Stimulated activated CD8-positive, alpha-beta memory T cell treated with anti-CD3 and anti-CD28 coated beads, Interleukin-2, amount 100 ng/mL, for 1 hour (primary cell): ENCODE results near the gene PNLDC1.
"Not testable (repeated sequence)": the region's sequence is repeated elsewhere in the genome, so short reads cannot be mapped to it uniquely, and the experiment has no call there.

Experiments used
- DNase-seq, 2 donors: peaks; one replicate each; pipeline ENCODE4 v3.0.0-alpha.2; 2020; ENCODE audit warnings: low read depth in 2 of 2

Gene PNLDC1

DNA sequence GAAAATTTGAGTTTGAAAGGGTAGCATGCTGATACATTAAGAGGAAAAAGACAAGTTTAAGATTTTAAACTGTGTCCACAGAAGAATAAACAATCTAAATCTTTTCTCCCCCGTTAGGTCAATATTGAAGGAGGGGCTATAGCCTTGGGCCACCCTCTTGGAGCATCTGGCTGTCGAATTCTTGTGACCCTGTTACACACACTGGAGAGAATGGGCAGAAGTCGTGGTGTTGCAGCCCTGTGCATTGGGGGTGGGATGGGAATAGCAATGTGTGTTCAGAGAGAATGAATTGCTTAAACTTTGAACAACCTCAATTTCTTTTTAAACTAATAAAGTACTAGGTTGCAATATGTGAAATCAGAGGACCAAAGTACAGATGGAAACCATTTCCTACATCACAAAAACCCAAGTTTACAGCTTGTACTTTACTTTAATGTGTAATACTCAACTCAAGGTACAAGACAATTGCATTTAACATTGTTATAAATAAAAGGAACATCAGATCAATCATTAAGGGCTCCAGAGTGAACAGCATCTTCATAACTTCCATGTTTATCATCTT lies 21.5 kb upstream of the PNLDC1 start:
- DNase-seq = no peak

DNA sequence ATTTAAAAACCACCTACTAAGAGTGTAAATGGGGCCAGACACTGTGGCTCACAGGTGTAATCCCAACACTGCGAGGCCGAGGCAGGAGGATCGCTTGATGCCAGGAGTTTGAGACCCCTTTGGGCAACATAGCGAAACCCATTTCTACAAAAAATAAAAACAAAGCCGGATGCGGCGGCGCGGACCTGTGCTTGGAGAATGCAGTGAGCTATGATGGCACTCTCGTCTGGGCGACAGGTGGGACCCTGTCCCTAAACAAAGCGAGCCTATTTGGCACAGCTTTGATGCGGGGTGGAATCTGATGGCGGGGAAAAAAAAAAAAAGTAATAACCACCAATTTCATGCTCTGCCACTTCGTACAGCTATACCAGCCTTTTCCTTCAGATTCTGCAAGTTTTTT lies 11.8 kb upstream of the PNLDC1 start:
- DNase-seq = no peak

DNA sequence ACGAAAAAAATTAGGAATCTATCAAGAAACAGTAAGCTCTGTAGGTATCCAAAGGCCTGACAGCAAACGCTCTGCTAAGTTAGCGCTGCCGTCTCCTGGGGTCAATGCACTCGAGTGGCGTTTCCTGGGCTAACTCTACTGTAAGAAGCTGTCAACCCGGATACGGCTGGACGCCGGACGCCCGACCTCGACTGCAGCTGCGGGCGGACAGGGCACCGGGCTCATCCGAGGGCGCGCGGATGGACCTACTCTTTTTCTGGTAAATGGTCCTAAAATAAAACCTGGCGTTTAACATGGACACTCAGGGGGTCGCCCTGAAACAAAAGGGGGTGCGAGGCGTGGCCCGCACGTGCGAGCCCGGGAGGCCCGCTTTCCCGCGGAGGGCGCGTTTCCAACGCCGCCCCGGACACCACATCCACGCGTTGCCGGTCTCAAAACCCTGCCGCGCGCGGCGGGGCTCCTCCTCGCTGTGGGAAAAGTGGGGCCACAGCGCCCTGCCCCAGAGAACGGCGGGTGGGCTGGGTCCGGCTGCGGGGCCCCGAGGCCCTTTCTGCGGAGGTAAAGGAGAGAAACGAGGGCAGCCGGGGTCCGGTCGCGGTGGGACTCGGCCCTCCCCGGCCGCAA lies 11.2 kb upstream of the PNLDC1 start:
- peak in 1 of 2 donors; percentile 7 for DNase-seq

DNA sequence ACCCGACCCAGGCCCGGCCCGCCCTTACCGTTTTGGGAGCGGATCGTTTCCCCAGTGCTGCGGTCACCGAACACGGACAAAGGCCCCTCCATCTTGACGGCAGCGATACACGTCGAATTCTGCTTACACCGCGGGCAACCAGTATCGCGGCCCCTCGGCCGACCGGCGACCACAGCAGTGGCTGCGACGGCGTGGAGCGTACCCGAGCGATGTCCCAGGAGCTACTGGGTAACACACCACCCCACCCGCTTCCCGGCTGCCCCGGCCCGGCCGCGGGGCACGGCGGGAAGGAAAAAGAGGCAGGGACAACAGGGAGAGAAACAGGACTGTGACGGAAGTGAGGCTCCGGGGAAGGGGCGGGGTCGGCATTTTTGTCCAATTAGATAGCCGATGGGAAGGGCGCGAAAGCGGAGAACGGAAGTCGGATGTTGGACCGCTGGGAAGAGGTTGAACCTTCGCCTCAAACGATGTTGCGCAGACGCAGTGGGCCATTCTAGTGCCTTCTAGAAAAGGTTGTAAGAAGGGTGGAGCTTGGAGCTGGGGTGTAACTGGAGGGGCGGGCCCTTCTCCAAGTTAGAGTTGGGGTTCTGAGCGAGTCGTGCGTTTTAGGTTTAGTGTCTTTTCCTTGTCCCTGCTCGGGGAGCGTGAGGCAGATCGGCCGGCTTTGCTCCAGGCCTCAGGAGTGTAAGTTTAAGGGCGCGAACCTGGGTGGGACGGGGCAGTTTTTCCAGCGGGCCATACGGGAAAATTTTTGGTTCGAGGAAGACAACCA lies 10.5 kb upstream of the PNLDC1 start, which contains the start of gene TCP1:
Gene TCP1 (minus strand): TSS at position 226 of the 772 bp plus-strand sequence. CDS start 134 bp downstream, at position 92.
- DNase-seq = peak; percentile 97 to 98

DNA sequence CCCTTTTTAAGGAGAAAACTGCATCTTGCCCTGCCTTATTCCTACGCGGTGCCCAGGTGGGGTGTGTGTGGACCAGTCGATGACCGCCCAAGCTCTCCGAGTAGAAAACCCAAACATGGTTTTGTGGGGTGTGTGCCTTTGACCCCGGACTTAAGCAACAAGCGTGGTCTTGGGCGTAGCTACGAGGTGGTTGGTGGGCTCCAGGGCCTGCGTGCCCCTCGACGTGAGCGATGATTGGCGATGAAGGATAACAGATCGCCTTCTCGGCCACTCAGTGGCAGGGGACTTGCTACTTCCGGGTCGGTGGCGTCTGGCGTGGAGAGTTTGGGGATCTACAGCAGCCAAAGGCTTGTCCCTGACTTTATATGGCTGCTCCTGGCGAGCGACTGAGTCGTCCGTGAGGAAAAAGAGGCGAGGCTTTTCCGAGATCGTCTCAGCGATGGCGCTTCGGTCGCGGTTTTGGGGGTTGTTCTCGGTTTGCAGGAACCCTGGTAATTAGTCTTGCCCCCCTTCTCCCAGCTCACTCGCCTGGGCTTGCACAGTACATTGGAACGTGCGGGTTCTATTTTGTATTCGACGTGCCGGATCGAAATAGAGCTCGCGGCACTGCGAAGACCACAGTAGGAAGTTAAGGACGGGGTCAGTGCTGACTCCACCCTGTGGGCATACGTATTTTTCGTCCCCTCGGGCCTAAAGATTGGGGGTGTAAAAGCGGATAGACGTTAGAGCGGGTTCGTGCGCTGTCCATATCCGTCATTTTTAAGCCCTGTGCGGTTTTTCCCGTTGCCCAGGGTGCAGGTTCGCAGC lies 9.7 kb upstream of the PNLDC1 start, which contains the start of gene MRPL18:
Gene MRPL18 (plus strand): TSS at position 319 of the 807 bp plus-strand sequence. CDS start 121 bp downstream, at position 440.
- peak; percentile 71 to 76 for DNase-seq

DNA sequence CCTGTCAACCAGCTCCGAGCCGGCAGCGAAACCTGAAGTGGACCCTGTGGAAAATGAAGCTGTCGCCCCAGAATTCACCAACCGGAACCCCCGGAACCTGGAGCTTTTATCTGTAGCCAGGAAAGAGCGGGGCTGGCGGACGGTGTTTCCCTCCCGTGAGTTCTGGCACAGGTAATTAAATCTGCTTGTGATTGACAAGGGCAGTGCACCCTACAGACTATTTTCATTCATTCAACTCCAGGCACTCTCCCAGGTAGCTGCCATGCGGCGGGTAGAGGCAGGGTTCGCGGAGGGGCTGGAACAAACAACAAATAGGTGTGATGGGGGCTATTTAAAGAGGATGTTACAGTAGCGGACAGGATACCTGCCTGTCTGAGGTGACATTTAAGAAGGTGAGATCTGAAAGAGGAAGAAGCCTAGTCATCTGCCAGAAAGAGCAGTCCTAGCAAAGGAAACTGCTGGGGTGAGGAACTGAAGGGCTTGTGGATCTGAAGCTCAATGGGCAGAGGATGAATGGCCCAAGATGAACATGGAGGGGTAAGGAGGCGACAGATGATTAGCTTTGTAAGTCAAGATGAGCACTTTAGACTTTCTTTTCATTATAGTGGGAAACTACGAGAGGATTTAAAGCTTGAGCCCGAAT lies 9.0 kb upstream of the PNLDC1 start:
- no peak for DNase-seq

DNA sequence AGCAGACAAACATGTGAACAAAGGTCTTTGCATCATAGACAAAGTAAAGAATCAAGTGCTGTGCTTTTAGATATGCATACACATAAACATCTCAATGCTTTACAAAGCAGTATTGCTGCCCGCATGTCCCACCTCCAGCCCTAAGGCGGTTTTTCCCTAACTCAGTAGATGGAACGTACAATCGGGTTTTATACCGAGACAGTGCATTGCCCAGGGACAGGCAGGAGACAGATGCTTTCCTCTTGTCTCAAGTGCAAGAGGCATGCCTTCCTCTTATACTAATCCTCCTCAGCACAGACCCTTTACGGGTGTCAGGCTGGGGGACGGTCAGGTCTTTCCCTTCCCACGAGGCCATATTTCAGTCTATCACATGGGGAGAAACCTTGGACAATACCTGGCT lies 5.1 kb upstream of the PNLDC1 start:
- DNase-seq = not testable (repeated sequence)

DNA sequence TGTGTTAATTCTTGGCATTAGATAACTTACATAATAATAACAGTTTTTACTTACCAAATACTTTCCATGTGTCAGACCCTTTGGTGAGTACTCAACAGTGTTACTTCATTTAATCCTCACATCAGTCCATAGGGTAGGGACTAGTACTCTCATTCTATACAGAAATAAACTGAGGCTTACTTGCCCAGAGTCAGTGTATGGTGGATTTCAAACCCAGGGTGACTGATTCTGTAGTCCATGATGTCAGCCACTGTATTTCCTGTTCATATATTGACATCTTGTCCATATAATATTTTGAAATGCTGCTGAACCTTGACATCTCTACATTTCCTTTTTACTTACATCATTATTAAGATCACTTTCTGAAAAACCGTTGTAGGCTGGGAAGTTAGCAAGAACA lies 2.5 kb upstream of the PNLDC1 start:
- no peak for DNase-seq

DNA sequence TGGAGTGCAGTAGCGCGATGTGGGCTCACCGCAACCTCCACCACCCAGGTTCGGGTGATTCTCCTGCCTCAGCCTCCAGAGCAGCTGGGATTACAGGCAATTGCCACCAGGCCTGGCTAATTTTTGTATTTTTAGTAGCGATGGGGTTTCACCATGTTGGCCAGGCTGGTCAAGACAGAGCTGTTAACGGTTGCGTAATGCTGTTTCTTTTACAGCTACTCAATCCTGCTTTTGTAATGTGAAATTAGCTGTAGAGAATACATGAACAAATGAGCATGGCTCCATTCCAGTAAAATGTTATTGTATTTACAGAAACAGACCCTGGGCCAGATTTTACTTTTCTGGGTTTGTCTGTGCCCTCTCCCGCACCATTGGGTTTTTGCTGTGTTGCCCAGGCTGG lies 1.9 kb downstream of the PNLDC1 start:
- DNase-seq = no peak

DNA sequence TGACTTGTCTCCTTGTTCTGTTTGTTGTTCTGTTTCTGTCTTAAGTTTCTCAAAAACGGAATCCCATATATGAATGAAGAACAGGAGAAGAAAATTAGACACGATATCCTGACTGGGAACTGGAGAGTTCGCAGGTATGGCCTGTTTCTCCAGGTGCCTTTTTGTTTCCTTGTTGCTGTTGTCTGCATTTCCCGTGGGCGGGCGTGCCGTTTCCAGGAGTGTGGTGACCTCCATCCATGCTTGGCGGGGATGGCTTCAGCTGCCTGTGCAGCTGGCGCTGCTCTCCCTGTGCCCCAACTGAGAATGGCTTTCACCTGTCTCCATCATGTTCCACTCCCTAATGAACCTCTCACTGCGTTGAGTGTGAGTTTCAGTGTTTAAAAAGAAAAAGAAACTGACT lies 4.4 kb downstream of the PNLDC1 start:
- DNase-seq = no peak

DNA sequence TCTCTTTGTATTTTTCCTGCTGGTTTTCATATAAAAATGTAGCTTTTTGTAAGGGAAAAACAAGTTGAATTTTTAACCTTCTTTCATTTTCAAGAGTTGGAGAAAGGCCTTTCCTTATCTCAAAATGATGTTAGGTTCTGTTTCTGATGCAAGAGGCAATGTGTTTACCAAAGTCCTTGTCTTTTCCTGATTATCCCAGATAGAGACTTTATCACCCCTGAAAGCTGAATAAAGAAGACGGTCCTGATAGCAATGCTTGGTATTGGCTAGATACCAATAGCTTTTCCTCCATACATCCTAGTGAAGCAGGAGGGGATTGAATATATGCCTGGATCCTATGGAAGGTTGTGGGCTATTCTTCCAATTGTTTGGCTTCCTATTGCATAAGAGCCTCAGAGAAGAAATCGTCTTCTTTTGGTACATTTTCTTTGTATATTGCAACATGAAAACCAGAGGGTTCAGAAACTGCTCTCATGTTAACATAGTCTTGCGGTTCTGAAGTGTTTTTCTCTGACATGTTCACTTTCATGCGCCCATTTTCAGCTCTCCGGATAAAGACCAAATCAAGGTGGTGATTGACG lies 5.5 kb downstream of the PNLDC1 start:
- no peak for DNase-seq

DNA sequence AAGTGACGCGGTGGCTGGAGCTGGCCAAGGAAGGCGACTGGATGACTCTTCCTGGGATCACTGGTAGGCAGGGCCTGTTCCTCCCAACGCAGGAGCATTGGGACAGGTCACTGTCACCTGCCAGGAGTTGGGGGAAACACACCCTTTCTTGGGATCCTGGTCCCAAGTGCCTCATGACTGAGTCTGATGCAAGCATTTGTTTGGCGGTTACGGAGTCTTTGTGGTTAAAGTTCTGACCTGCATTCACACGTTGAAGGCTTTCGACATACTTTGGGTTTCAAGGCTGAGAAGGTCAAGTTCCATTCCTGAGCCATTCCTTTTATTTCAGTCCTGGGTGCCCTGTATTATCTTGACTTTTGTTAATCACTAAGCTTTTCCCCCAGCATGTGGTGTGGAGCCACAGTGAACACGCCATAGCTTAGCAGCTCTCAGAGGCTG lies 6.0 kb downstream of the PNLDC1 start:
- no peak for DNase-seq

DNA sequence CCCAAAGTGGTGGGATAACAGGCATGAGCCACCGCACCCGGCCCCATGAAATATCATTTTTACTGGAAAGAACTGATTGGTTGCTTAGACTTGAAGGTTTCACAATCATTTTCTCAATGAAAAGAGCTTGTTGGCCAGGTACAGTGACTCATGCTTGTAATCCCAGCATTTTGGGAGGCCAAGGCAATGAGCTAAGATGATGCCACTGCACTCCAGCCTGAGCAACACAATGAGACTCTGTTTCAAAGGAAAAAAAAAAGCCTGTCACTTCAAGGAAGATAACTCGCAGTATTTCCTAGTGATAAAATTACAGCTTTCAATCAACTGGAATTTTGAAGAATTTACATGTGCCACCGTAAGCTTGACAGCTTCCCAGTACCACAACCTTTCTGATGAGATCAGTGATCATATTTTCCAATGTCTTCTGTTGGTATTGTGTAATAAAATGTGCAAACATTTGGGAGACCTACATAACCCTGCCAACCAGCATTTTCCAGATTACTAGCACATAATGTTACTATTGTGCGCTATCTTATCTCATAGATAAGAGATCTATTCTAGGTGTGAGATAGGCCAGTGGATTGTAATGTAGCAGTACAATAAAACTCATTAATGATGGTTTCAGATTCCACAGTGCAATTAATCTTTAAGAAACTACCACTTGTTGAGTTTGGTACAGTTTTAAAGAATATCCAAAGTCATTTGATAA lies 7.2 kb downstream of the PNLDC1 start:
- DNase-seq = no peak

DNA sequence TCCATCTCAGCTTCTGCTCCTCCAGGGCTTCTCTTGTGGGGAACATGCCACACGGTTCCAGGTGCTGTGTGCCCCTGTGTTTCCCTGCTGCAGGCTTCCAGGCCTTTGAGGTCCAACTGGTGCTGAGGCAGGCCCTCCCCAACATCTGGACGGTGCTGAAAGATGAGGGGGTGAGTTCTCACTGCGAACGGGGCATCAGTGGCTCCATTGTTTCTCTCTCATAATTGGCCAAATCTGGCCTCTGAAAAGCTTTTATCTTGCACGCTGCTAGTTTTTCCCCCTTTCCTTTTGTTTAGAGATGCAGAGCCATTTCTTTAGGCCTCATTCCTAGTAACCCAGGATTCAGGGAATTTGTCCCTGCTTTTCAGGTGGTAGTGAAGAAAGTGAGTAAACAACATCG lies 8.6 kb downstream of the PNLDC1 start:
- no peak for DNase-seq

DNA sequence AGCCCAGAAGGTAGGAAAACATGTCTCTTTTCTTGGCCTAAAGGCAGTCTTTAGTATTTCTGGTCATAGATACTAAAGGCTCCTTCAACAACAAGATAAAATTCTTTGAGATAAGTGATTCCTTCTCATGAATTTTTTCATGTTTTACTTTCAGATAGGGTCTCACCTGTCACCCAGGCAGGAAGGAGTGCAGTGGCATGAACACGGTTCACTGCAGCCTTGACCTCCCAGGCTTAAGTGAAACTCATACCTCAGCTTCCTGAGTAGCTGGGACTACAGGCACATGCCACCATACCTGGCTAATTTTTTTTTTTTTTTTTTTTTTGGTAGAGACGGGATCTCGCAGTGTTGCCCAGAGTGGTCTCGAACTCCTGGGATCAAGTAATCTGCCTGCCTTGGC lies 9.1 kb downstream of the PNLDC1 start:
- DNase-seq = no peak

DNA sequence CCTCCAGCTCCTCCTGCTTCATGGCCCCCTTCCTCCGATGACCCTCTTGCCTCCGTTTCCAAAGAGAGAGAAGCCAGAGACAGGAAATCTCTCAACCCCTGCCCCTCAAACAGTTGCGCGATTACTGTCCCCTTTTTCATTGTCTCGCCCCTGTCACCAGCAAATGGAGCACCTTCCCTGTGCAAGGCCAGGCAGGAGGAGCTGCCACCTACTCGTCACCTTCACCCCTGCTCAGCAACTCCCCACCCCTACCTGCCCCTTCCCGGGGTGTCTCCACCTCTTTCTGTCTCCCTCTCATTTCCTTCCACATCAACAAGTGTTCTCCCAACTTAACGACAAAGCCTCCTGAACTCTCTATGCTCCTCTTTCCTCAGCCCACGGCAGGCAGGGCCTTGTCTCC lies 13.7 kb downstream of the PNLDC1 start:
- no peak for DNase-seq

DNA sequence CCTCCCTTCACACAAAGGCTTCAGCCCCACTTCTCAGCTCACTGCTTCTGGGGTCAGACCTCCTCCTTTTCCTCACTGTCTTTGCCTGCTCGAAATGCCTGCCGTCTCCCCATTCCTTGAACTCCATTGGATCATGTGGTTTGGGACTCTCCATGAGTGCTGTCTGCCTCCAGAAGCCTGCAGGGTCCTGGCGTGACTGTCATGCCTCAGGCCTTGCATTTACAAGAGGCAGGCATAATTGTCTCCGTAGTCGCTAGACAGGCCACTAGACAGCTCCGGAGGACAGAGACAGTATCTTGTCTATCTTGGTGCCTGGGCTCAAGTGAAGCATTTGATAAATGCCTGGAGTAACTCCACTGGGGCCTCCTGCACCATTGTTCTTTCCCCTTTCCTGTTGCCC lies 15.3 kb downstream of the PNLDC1 start:
- no peak for DNase-seq

DNA sequence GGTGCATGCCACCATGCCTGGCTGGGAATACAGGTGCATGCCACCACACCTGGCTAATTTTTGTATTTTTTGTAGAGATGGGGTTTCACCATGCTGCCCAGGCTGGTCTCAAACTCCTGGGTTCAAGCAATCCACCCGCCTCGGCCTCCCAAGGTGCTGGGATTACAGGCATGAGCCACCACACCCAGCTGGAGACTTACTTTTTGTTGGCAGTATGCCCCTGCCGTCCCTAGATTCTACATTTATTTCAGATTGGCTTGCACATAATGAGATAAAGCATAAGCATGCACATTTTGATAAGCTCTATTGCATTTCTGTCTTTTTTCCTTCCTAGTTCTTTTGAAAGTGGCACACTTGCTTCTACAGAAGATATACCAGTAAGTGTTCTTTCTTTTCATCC lies 16.7 kb downstream of the PNLDC1 start:
- DNase-seq = not testable (repeated sequence)

DNA sequence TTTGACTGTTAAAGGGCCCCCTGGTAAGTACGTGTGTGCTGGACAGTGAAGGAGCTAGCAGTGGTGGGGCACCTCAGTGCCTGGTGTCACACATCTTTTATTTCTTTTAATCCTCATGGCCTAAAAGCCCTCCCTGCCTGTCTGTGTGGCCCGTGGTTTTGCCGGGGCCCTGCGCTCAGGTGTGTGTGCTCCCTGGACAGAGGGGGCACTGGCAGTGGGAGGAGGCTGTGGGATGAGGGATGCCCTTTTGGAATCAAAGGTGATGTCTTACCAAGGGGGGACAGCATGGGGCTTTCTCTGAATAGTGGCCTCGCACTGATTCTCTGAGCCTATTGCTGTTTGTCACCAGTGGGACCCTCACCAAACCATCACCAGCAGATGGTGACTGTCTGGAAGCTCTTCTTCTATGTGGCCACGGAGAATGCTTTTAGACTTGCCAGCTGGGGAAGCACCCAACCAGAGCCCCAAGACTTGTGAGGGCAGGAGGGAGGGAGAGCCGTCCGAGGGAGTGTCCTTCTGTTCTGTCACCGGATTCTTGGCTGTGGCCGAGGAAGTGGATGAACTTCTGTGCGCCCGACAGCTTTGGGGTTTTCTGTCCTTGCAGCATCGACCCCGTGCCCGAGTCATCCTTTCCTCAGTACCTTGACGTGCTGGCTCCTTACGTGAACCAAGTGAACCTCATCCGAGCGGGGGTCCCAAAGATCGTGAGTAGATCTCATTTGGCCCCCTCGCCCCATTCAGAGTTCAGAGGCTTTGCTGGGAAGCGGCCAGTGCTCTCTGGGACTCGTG lies 18.1 kb downstream of the PNLDC1 start:
- DNase-seq = no peak

DNA sequence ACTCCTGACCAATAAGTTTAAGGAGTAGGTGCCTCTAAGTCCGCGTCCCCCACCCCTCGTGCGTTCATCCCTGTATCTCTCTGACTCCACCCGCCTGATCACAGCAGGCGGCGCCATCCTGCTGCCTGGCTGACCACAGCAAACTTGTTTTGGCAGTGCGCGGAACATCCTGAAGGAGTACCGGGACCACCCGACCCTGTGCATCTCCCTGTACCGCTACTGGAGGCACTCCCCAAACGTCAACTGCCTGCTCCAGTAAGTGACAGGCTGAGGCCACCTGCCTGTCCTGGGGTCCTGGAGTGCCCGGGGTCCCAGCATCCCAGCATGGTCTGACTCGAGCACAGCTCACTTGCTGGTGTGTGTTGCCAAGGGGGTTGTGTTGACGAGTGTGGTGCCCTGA lies 19.0 kb downstream of the PNLDC1 start:
- no peak for DNase-seq
